H9 (cell line): ENCODE data around the gene C19orf44. TPM values are rescaled to one million over a fixed set of nuclear protein-coding genes. Genes with fewer than 3 reads are reported as not detected.

Experiments used
- DNase-seq: peaks from one replicate; pipeline ENCODE4 v3.0.0-alpha.2; 2017
- H2AFZ ChIP-seq: one replicate; pipeline ENCODE4 v1.6.1; 2013; ENCODE audit warnings: mild to moderate bottlenecking, low read length, control low read depth, moderate library complexity
- H2AK5ac ChIP-seq: 2 replicates; pipeline ENCODE4 v1.6.1; 2013; ENCODE audit warnings: low read length, control low read depth, mixed read lengths; ENCODE audit not compliant: insufficient read length
- H2BK120ac ChIP-seq: one replicate; pipeline ENCODE4 v1.6.1; 2013; ENCODE audit warnings: low read depth, mild to moderate bottlenecking, low read length, control low read depth, inconsistent platforms; ENCODE audit not compliant: poor library complexity, severe bottlenecking
- H2BK12ac ChIP-seq: 2 replicates; pipeline ENCODE4 v1.6.1; 2013; ENCODE audit warnings: low read length, control low read depth, mixed read lengths, low read depth; ENCODE audit not compliant: insufficient read length
- H2BK15ac ChIP-seq: 2 replicates; pipeline ENCODE4 v1.6.1; 2013; ENCODE audit warnings: low read depth, low read length, control low read depth
- H2BK20ac ChIP-seq: one replicate; pipeline ENCODE4 v1.6.1; 2013; ENCODE audit warnings: low read depth, mild to moderate bottlenecking, low read length, control low read depth, inconsistent platforms; ENCODE audit not compliant: poor library complexity, severe bottlenecking
- H2BK5ac ChIP-seq: 2 replicates; pipeline ENCODE4 v1.6.1; 2013; ENCODE audit warnings: low read length, control low read depth, mixed read lengths; ENCODE audit not compliant: insufficient read length
- H3K14ac ChIP-seq: 2 replicates; pipeline ENCODE4 v1.6.1; 2013; ENCODE audit warnings: low read length, control low read depth; ENCODE audit not compliant: insufficient read depth
- H3K18ac ChIP-seq: 2 replicates; pipeline ENCODE4 v1.6.1; 2013; ENCODE audit warnings: low read depth, mild to moderate bottlenecking, mixed read lengths, low read length, control low read depth; ENCODE audit not compliant: insufficient read length
- H3K23ac ChIP-seq: 2 replicates; pipeline ENCODE4 v1.6.1; 2013; ENCODE audit warnings: low read length, control low read depth, mixed read lengths, low read depth; ENCODE audit not compliant: insufficient read length
- H3K23me2 ChIP-seq: 2 replicates; pipeline ENCODE4 v1.6.1; 2013; ENCODE audit warnings: low read depth, mild to moderate bottlenecking, mixed read lengths, low read length, control low read depth; ENCODE audit not compliant: insufficient read length, poor library complexity, severe bottlenecking
- H3K27ac ChIP-seq: 2 replicates; pipeline ENCODE4 v1.5.1; 2013; ENCODE audit warnings: low read length, control low read depth, mixed read lengths, low read depth; ENCODE audit not compliant: insufficient read length
- H3K27me3 ChIP-seq: 2 replicates; pipeline ENCODE4 v1.6.1; 2013; ENCODE audit warnings: low read length, control low read depth, inconsistent platforms; ENCODE audit not compliant: insufficient read depth
- H3K4ac ChIP-seq: 2 replicates; pipeline ENCODE4 v1.6.1; 2013; ENCODE audit warnings: low read depth, mild to moderate bottlenecking, control low read depth, inconsistent platforms, low read length, moderate library complexity
- H3K4me1 ChIP-seq: 2 replicates; pipeline ENCODE4 v1.6.1; 2013; ENCODE audit warnings: low read length, control low read depth, inconsistent platforms; ENCODE audit not compliant: insufficient read depth
- H3K4me2 ChIP-seq: 2 replicates; pipeline ENCODE4 v1.6.1; 2013; ENCODE audit warnings: low read length, control low read depth, mixed read lengths; ENCODE audit not compliant: insufficient read length, insufficient read depth
- H3K56ac ChIP-seq: 2 replicates; pipeline ENCODE4 v1.6.1; 2013; ENCODE audit warnings: low read depth, mild to moderate bottlenecking, mixed read lengths, low read length, control low read depth; ENCODE audit not compliant: insufficient read length
- H3K79me1 ChIP-seq: 2 replicates; pipeline ENCODE4 v1.6.1; 2013; ENCODE audit warnings: low read depth, mild to moderate bottlenecking, moderate library complexity, low read length, control low read depth, inconsistent platforms; ENCODE audit not compliant: insufficient read depth, poor library complexity, severe bottlenecking
- H3K79me2 ChIP-seq: 2 replicates; pipeline ENCODE4 v1.6.1; 2013; ENCODE audit warnings: low read length, control low read depth, inconsistent platforms; ENCODE audit not compliant: insufficient read depth
- H3K9ac ChIP-seq: 2 replicates; pipeline ENCODE4 v1.6.1; 2013; ENCODE audit warnings: low read length, control low read depth, mixed read lengths; ENCODE audit not compliant: insufficient read length; ENCODE audit errors: extremely low read depth
- H3K9me3 ChIP-seq: one replicate; pipeline ENCODE4 v1.6.1; 2013; ENCODE audit warnings: low read depth, low read length, inconsistent platforms; ENCODE audit not compliant: control insufficient read depth
- H3T11ph ChIP-seq: one replicate; pipeline ENCODE4 v1.6.1; 2013; ENCODE audit warnings: mild to moderate bottlenecking, low read length, control low read depth, inconsistent platforms
- H4K20me1 ChIP-seq: one replicate; pipeline ENCODE4 v1.6.1; 2013; ENCODE audit not compliant: control insufficient read depth, insufficient read length, insufficient read depth
- H4K5ac ChIP-seq: 2 replicates; pipeline ENCODE4 v1.6.1; 2013; ENCODE audit warnings: low read depth, mild to moderate bottlenecking, mixed read lengths, low read length, control low read depth; ENCODE audit not compliant: insufficient read length
- H4K8ac ChIP-seq: replicated peaks from 2 replicates; pipeline ENCODE4 v1.6.1; 2013; ENCODE audit warnings: low read length, control low read depth, mixed read lengths, low read depth; ENCODE audit not compliant: insufficient read length
- H4K91ac ChIP-seq: 2 replicates; pipeline ENCODE4 v1.6.1; 2013; ENCODE audit warnings: low read depth, mild to moderate bottlenecking, moderate library complexity, mixed read lengths, low read length, control low read depth; ENCODE audit not compliant: insufficient read length
- H3K27ac Mint-ChIP-seq, 3 experiments: 2 replicates in 2 of 3; 3 replicates in 1 of 3; pipeline ENCODE4 v1.8.0; 2020 to 2021; ENCODE audit warnings: mixed read lengths in 3 of 3, mild to moderate bottlenecking in 1 of 3, moderate library complexity in 1 of 3
- H3K27me3 Mint-ChIP-seq: 2 replicates; pipeline ENCODE4 v1.8.0; 2021; ENCODE audit warnings: low read depth, mild to moderate bottlenecking, moderate library complexity, mixed read lengths
- H3K36me3 Mint-ChIP-seq, 3 experiments: 2 replicates in 2 of 3; 3 replicates in 1 of 3; pipeline ENCODE4 v1.8.0; 2020 to 2021; ENCODE audit warnings: low read depth in 3 of 3, mixed read lengths in 3 of 3; ENCODE audit not compliant: insufficient read depth in 1 of 3
- H3K4me1 Mint-ChIP-seq, 2 experiments: 2 replicates each; pipeline ENCODE4 v1.8.0; 2020; ENCODE audit warnings: mixed read lengths in 2 of 2
- H3K4me3 Mint-ChIP-seq, 2 experiments: 2 replicates in 1 of 2; 3 replicates in 1 of 2; pipeline ENCODE4 v1.8.0; 2020 to 2021; ENCODE audit warnings: mild to moderate bottlenecking in 2 of 2, mixed read lengths in 2 of 2, moderate library complexity in 1 of 2
- H3K9me3 Mint-ChIP-seq, 2 experiments: 2 replicates in 1 of 2; 3 replicates in 1 of 2; pipeline ENCODE4 v1.8.0; 2020; ENCODE audit warnings: mild to moderate bottlenecking in 2 of 2, mixed read lengths in 2 of 2, moderate library complexity in 1 of 2
- CTCF ChIP-seq: fragments of 200-600 bp; sonication (generic); conservative IDR thresholded peaks from 3 replicates; pipeline ENCODE4 v1.8.0; 2021; ENCODE audit warnings: antibody characterized with exemption, mild to moderate bottlenecking
- WGBS: extraction: QIAGEN DNeasy Blood & Tissue Kit; methylation state at CpG from one replicate; pipeline ENCODE4 v1.1.7; 2013; ENCODE audit warnings: missing lambda C conversion rate, low lambda C conversion rate, mixed read lengths; ENCODE audit not compliant: insufficient read length; ENCODE audit errors: extremely low coverage; 5-methylcytosine and 5-hydroxymethylcytosine counted together
- total RNA-seq: library from RNA; stranded (reverse); gene quantifications from 2 replicates; pipeline ENCODE4 v1.2.1, GENCODE V29; 2021

Gene C19orf44
- total RNA-seq, 1 experiment from 2014 or later: 6.4 TPM

DNA sequence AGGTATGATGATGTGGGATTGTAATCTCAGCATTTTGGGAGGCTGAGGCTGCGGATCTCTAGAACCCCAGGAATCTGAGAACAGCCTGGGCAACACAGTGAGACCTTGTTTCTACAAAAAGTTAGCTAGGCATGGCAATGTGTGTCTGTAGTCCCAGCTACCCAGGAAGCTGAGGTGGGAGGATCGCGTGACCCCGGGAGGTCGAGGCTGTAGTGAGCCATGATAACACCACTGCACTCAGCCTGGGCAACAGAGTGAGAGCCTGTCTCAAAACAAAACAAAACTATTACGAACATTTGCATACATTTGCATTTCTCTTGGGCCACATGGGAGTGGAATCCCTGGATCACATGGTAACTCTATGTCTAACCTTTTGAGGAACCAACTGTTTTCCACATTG, 1.6 kb downstream of the C19orf44 start:
- WGBS: no CpG with 5 or more reads among the region's 6 CpGs
- Histone ChIP-seq H2BK120ac (no peak overlapping the region), H2BK15ac (no peak overlapping the region), H3K4ac (no peak overlapping the region), H3K4me2 (no peak overlapping the region), H3K27me3 (no peaks in the 10 kb centered on the region), H3K18ac (no peak overlapping the region), H3K56ac (no peak overlapping the region), H4K5ac (no peak overlapping the region), H3K79me1 (no peaks in the 10 kb centered on the region), H3K4me1 (no peaks in the 10 kb centered on the region), H3K23me2 (peaks cover 3% of the 10 kb centered on the region), H2BK12ac (no peak overlapping the region), H4K20me1 (no peaks in the 10 kb centered on the region), H3K9ac (no peak overlapping the region), H2AFZ (no peak overlapping the region), H3K14ac (no peak overlapping the region), H3K79me2 (no peaks in the 10 kb centered on the region), H3T11ph (no peak overlapping the region), H4K91ac (no peak overlapping the region), H4K8ac (no peak overlapping the region), H2BK5ac (no peak overlapping the region), H3K27ac (no peak overlapping the region), H2AK5ac (no peak overlapping the region), H3K9me3 (no peaks in the 10 kb centered on the region), H3K23ac (no peak overlapping the region), H2BK20ac (no peak overlapping the region)
- peaks cover 5 to 10% (median 9%) of the 10 kb centered on the region in 3 experiments; a peak in 5 of 7 replicates for H3K36me3 Mint-ChIP-seq
- no peak for DNase-seq
- H3K4me3 Mint-ChIP-seq: peak overlapping the region; percentile 89 to 94
- no peaks in the 10 kb centered on the region; a peak in 1 of 5 replicates for H3K9me3 Mint-ChIP-seq
- H3K4me1 Mint-ChIP-seq: peaks cover 5 to 16% of the 10 kb centered on the region in 2 experiments
- H3K27ac Mint-ChIP-seq: no peak overlapping the region; a peak in 1 of 7 replicates
- H3K27me3 Mint-ChIP-seq: no peaks in the 10 kb centered on the region
- TF ChIP-seq CTCF: no peak
